HG02610 (cell line): ENCODE data around the gene LARP4.
"Not testable (repeated sequence)": the region's sequence is repeated elsewhere in the genome, so short reads cannot be mapped to it uniquely, and the experiment has no call there.

Experiments
- ATAC-seq: cut with Tn5 transposase; IDR thresholded peaks from one replicate; pipeline ENCODE4 v1.9.1; 2021; ENCODE audit warnings: mild to moderate bottlenecking, moderate library complexity; ENCODE audit not compliant: unreplicated experiment

LARP4 gene

GRCh38 chr12:50477241-50477832, 76.7 kb downstream of the LARP4 start:
- ATAC-seq, result peak; percentile 73

DNA sequence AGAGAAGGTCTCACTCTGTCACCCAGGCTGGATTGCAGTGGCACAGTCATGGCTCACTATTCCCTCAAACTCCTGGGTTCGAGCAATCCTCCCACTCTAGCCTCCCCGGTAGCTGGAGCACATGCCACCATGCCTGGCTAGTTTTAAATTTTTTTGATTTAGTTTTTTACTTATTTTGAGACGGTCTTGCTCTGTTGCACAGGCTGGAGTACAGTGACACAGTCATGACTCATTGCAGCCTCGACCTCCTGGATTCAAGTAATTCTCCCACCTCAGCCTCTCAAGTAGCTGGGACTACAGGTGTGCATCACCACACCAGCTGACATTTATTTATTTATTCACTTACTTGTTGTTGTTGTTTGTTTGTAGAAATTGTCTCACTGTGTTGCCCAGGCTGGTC, 81.9 kb downstream of the LARP4 start:
- ATAC-seq, result no peak

DNA sequence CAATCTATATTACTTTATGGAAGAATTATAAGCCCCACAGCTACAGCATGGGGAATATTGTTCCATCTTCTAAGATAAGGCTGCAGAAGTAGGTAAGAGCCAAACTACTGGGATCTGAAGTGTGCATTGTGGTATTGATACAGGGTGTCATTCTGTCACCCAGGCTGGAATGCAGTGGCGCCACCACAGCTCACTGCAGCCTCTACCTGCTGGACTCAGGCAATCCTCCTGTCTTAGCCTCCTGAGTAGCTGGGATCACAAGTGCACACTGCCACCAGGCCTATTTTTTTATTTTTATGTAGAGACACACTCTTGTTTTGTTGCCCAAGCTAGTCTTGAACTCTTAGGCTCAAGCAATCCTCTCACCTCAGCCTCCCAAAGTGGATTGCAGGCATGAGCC, 82.8 kb downstream of the LARP4 start:
- no peak for ATAC-seq

DNA sequence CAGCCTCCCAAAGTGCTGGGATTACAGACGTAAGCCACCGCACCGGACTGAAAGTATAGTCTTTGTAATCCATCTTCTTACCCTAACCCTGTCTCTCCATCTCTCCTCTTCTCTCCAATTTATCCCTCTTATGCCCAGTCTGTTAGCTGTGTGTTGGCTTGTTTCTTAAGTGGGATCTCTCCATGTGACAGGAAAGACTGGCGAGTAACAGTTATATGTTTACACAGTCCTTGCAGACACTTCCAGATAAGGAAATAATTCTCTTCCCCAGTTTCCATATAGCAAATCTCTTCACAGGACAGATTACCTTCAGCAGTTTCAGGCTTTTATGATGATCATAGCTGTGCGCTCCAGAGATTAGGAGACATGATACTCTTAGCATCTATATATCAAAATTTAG, 88.1 kb downstream of the LARP4 start:
- no peak for ATAC-seq

GRCh38 chr12:50498119-50498518, 97.4 kb downstream of the LARP4 start:
- not testable (repeated sequence) for ATAC-seq

DNA sequence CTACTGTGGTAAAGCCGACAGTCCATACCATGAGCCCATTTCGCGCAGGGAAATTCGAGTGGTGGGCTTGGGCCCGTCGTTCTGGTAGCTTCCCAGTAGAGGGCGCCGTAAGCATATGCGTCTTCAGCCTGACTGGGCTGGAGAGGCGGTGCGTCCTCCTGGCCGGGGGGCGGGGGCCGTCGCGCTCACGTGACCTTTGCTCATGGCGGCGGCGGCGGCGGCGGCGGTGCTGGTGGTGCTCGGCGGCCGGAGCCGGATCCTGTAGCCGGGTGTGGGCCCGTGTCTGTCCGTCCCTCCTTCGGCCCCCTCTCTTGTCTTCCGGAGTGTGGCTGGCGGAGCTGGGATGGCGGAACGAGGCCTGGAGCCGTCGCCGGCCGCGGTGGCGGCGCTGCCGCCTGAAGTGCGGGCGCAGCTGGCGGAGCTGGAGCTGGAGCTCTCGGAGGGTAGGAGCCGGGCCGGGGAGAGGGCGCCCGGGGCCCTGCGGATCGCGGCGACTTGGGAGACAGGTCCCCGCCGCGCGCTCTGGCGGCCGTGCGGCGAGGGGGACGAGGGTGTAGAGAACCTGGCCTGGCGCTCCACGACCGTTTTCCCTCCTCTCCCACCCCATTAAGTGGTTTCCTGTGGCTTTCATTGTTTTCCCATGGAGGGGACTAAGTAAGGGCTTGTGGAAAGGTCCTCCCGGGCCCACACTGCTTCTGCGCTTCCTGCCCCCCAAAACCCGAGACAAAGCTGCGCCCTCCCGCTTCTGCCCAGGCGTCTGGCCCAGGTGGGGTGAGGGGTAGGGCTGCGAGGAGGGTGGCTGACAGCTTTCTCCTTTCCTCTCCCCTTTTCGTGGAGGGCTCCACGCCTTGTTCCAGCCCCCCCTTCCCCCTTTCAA, 104.4 kb downstream of the LARP4 start, which contains the start of gene DIP2B:
Gene DIP2B (plus strand): TSS at position 188 of the 877 bp plus-strand sequence. CDS start 156 bp downstream, at position 344.
- peak; percentile 60 for ATAC-seq

DNA sequence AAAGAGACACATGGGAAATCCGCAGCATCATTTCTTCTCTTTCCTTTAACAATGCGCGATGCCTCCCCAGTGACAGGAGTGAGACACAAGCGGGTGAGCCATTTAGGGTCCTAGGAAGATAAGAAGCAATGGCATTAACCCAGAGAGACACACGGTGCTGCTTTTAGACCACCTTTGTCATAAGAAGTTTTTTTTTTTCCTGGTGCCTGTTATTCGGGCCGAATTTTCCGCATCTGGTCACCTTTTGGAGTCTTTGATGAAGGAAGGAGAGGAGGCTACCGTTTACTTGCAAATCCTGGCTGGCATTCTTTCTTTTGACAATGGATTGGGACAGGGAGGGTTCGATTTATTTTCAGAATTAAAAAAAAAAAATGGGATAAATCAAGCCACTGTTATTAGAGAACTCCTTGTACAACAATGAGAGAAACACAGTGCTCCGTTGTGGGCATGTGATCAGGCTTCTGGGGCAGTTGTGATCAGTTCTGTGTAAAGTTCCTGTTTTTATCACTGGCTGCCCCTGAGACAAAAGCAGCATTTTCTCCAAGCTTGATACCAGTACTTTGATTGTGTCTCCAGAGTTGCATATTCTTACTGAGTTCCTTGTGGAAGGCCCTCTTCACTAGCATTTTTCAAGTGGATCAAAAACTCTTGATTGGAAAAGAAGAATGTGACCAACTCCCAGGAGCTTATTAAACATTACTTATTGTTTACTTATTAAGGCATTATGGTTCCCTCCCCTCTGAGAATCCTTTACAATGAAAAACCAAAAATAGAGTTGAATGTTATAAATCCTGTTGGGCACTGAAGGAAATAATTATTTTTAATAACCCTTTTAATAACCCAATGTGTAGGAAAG, 105.2 kb downstream of the LARP4 start:
- no peak for ATAC-seq

GRCh38 chr12:50506753-50507473, 106.2 kb downstream of the LARP4 start:
- ATAC-seq, result no peak

GRCh38 chr12:50507474-50507838, 106.8 kb downstream of the LARP4 start:
- ATAC-seq, result no peak

DNA sequence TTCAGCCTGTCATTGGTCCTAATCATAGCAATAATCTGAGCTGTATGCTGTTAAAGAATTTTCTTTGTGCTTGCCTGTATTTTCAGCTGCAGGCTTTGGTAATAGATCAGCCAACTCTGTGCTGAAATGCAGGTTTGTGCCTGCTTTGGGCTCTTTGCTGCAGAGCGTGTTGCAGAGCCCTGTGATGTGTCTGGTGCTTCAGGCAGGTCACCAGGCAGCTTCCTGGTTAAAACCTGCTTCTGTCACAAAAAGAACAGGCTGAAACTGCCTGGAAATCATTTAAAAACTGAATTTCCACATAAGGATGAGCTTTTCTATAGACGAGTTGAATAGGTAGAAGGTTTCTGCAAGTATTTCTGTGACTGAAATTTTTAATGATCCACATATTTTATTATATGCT, 107.2 kb downstream of the LARP4 start:
- no peak for ATAC-seq

DNA sequence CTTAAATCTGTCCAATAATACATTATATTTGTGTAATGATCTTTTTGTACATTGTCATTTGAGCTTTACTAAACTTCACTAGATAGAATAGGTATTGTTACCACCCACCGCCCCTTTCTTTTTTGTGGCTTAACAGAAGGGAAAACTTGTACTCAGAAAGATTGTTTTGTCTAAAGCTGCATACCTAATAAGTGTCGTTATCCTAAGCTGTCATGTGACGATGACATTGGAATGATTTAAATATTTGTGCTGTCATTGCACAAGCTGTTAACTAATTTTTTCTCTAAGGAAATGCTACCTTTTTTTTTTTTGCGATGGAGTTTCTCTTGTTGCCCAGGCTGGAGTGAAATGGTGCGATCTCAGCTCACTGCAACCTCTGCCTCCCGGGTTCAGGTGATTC, 107.7 kb downstream of the LARP4 start:
- no peak for ATAC-seq

- ATAC-seq, result no peak
Observed at GRCh38 chr12:50508970-50509663, 108.4 kb downstream of the LARP4 start.

GRCh38 chr12:50514526-50515276, 114.0 kb downstream of the LARP4 start:
- ATAC-seq, result no peak

GRCh38 chr12:50515587-50515986, 114.9 kb downstream of the LARP4 start:
- no peak for ATAC-seq

DNA sequence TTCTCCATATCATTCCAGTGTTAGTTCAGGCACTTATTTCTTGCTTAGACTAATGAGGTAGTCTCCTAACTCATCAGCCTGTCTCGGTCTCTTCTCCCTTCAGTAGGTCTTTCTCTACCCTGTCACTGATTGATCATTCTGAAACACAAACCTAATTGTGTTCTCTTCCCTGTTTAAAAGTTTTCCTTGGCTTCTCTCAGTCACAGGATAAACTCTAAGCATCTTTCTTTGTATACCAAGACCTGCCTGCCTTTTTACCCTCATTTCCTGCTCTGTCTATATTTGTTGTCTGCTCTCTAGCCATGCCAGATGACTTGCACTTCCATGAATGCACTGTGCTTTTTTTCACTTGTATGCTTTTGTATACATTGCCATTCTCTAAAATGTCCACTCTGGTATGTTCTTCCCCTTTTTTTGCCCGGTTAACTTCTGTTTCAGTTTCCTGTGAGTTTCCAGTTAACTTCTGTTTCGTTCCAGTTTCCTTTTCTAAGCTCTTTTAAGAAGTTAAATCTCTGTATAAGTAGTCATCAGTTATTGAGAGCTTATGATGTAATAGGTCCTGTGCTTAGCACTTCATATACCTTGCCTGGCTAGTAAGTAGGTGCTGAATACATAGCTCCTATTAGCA, 116.8 kb downstream of the LARP4 start:
- peak; percentile 73 for ATAC-seq

- ATAC-seq, result no peak
Observed at GRCh38 chr12:50518090-50518489, 117.4 kb downstream of the LARP4 start.

DNA sequence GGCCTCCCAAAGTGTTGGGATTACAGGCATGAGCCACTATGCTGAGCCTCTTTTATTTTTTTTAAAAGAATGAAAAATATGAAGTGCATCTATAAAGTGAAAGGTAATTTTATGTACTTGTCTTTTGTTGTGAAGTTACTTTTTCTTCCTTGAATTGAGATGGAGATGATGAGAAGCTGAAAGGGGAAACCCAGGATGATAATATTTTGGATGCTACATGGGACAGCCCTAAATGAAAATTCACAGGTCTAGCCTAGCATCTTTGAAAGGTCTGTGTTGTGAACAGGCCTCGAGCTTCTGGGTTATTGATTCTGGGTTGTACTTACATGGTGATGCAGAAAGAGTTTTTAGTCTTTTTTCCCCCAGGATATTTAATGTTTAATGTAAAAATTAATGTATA, 118.7 kb downstream of the LARP4 start:
- ATAC-seq, result no peak

DNA sequence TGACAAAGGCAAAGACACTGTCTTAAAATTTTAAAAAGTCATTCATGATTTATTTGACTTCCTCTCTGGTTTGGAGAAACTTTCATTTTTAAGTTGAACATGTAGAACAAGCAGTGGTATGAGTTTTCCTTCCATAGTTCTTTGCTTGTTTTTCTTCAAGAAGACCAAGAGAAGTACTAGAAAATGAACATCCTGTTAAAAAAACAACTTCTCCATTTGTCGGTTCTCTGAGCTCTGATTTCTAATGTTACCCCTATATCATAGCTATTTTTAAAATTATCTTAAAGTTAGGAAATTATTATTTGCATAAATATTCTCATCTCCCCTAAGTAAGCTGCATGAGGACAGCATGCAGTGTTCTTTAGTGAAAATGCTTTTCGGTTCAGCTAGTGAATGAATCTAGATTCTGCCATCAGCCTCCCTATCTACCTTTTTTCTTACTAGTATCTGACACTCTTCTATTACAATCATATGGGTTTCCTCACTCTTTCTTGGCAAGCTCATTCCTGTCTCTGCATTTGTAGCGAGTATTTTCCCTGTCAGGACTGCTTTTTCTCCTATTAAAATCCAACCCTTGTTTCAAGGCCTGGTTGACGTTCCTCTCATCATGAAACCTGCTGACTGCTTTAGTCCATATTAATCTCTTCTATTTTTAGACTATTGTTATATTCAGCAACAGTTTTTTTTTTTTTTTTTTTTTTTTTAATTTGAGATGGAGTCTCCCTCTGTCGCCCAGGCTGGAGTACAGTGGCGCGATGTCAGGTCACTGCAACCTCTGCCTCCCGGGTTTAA, 119.9 kb downstream of the LARP4 start:
- ATAC-seq, result no peak
